Endodermal cell (in vitro differentiated cells): ENCODE data around the gene VPS35L. TPM values are rescaled to one million over a fixed set of nuclear protein-coding genes. Genes with fewer than 3 reads are reported as not detected.

ENCODE experiments used
- DNase-seq: peaks from one replicate; pipeline ENCODE4 v3.0.0-alpha.2; 2017
- H3K27ac ChIP-seq: 2 replicates; pipeline ENCODE4 v1.5.1; 2013; ENCODE audit warnings: mild to moderate bottlenecking, low read depth, low read length, moderate library complexity
- H3K27me3 ChIP-seq: 2 replicates; pipeline ENCODE4 v1.6.1; 2013; ENCODE audit warnings: mild to moderate bottlenecking, low read length, moderate library complexity; ENCODE audit not compliant: insufficient read depth, control insufficient read depth, poor library complexity, severe bottlenecking
- H3K36me3 ChIP-seq: 2 replicates; pipeline ENCODE4 v1.7.0; 2013; ENCODE audit warnings: mild to moderate bottlenecking, low read length, moderate library complexity; ENCODE audit not compliant: control insufficient read depth, insufficient read depth
- H3K4me1 ChIP-seq: one replicate; pipeline ENCODE4 v1.7.0; 2013; ENCODE audit warnings: low read length; ENCODE audit not compliant: control insufficient read depth, insufficient read depth
- H3K4me3 ChIP-seq: 2 replicates; pipeline ENCODE4 v1.5.1; 2013; ENCODE audit warnings: mild to moderate bottlenecking, low read length, moderate library complexity
- H3K9ac ChIP-seq: 2 replicates; pipeline ENCODE4 v1.6.1; 2013; ENCODE audit warnings: mild to moderate bottlenecking, low read length, moderate library complexity; ENCODE audit not compliant: poor library complexity, severe bottlenecking; ENCODE audit errors: extremely low read depth
- H3K9me3 ChIP-seq: 2 replicates; pipeline ENCODE4 v1.6.1; 2013; ENCODE audit warnings: mild to moderate bottlenecking, low read length, moderate library complexity; ENCODE audit not compliant: control insufficient read depth
- H3K27ac Mint-ChIP-seq: 2 replicates; pipeline ENCODE4 v1.8.0; 2020; ENCODE audit warnings: mixed read lengths
- H3K27me3 Mint-ChIP-seq: 2 replicates; pipeline ENCODE4 v1.8.0; 2021; ENCODE audit warnings: mild to moderate bottlenecking, mixed read lengths; ENCODE audit not compliant: insufficient read depth
- H3K36me3 Mint-ChIP-seq: 2 replicates; pipeline ENCODE4 v1.8.0; 2020; ENCODE audit warnings: low read depth, mixed read lengths
- H3K4me1 Mint-ChIP-seq: 2 replicates; pipeline ENCODE4 v1.8.0; 2020; ENCODE audit warnings: mixed read lengths
- H3K4me3 Mint-ChIP-seq: 2 replicates; pipeline ENCODE4 v1.8.0; 2020; ENCODE audit warnings: mild to moderate bottlenecking, moderate library complexity, mixed read lengths
- H3K9me3 Mint-ChIP-seq: 2 replicates; pipeline ENCODE4 v1.8.0; 2020; ENCODE audit warnings: mild to moderate bottlenecking, mixed read lengths
- CTCF ChIP-seq: fragments of 200-600 bp; sonication (generic); conservative IDR thresholded peaks from 2 replicates; pipeline ENCODE4 v1.5.0; 2021; ENCODE audit warnings: antibody characterized with exemption, mild to moderate bottlenecking
- WGBS, 2 experiments: methylation state at CpG; one replicate each; pipeline versions ENCODE4 v1.1.5 to v1.1.7; 2013; ENCODE audit warnings: missing lambda C conversion rate in 2 of 2, mixed read lengths in 1 of 2; ENCODE audit not compliant: insufficient coverage in 1 of 2, insufficient read length in 1 of 2; 5-methylcytosine and 5-hydroxymethylcytosine counted together
- total RNA-seq, 2 donors: library from RNA; stranded (reverse); fragmentation: NEBNext Ultra II Directional in 1 of 2; extraction: Animal tissue kit (Norgen Biotek cat#: 25700) in 1 of 2; gene quantifications; 2 replicates in 1 of 2; 3 replicates in 1 of 2; pipeline ENCODE4 v1.2.1, GENCODE V29; 2021

VPS35L gene
- total RNA-seq, 2 donors from 2014 or later, result 61.5 to 82.0 TPM

GRCh38 chr16:19567560-19567959 is 12.1 kb downstream of the VPS35L start:
- H3K4me1 Mint-ChIP-seq, result no peaks in the 10 kb centered on the region
- no peak for TF ChIP-seq CTCF
- H3K27me3 Mint-ChIP-seq, result no peaks in the 10 kb centered on the region
- Histone ChIP-seq H3K9me3 (peaks cover 10% of the 10 kb centered on the region), H3K4me1 (no peaks in the 10 kb centered on the region), H3K36me3 (peaks cover 40% of the 10 kb centered on the region), H3K4me3 (no peak overlapping the region), H3K9ac (no peak overlapping the region), H3K27ac (no peak overlapping the region), H3K27me3 (no peaks in the 10 kb centered on the region)
- peaks cover 70% of the 10 kb centered on the region for H3K36me3 Mint-ChIP-seq
- H3K27ac Mint-ChIP-seq, result no peak overlapping the region
- 95 to 100% methylated on average over 8 of the region's 8 CpGs for WGBS, 2 experiments
- H3K4me3 Mint-ChIP-seq, result no peak overlapping the region
- no peak for DNase-seq
- peaks cover 9% of the 10 kb centered on the region for H3K9me3 Mint-ChIP-seq

GRCh38 chr16:19573997-19574396 is 18.5 kb downstream of the VPS35L start:
- TF ChIP-seq CTCF, result no peak
- peaks cover 6% of the 10 kb centered on the region for H3K4me1 ChIP-seq
- Mint-ChIP-seq H3K4me3 (no peak overlapping the region), H3K27me3 (no peaks in the 10 kb centered on the region), H3K27ac (no peak overlapping the region), H3K36me3 (peaks cover 74% of the 10 kb centered on the region), H3K4me1 (no peaks in the 10 kb centered on the region), H3K9me3 (no peaks in the 10 kb centered on the region)
- 96 to 100% methylated on average over 3 to 9 of the region's 9 CpGs for WGBS, 2 experiments
- no peak overlapping the region for H3K9ac ChIP-seq
- H3K27ac ChIP-seq, result no peak overlapping the region
- H3K27me3 ChIP-seq, result no peaks in the 10 kb centered on the region
- no peak for DNase-seq
- peaks cover 63% of the 10 kb centered on the region for H3K36me3 ChIP-seq
- no peaks in the 10 kb centered on the region for H3K9me3 ChIP-seq
- H3K4me3 ChIP-seq, result no peak overlapping the region

GRCh38 chr16:19574615-19575014 is 19.1 kb downstream of the VPS35L start:
- no peak overlapping the region for H3K4me3 ChIP-seq
- no peak overlapping the region for H3K27ac ChIP-seq
- H3K9me3 Mint-ChIP-seq, result no peaks in the 10 kb centered on the region
- TF ChIP-seq CTCF, result no peak
- H3K27me3 ChIP-seq, result no peaks in the 10 kb centered on the region
- WGBS, 2 experiments, result 98 to 100% methylated on average over 1 to 2 of the region's 2 CpGs
- no peak for DNase-seq
- H3K9me3 ChIP-seq, result no peaks in the 10 kb centered on the region
- no peak overlapping the region for H3K9ac ChIP-seq
- no peaks in the 10 kb centered on the region for H3K27me3 Mint-ChIP-seq
- no peaks in the 10 kb centered on the region for H3K4me1 Mint-ChIP-seq
- no peak overlapping the region for H3K4me3 Mint-ChIP-seq
- H3K27ac Mint-ChIP-seq, result no peak overlapping the region
- H3K36me3 Mint-ChIP-seq, result peaks cover 73% of the 10 kb centered on the region
- peaks cover 6% of the 10 kb centered on the region for H3K4me1 ChIP-seq
- peaks cover 61% of the 10 kb centered on the region for H3K36me3 ChIP-seq
